ENCODE results near the gene PRRX1.

PRRX1 gene

GRCh38 chr1:170691258-170691657, 27.3 kb downstream of the PRRX1 start:
- no peak for DNase-seq (ENCODE audit: low read depth in 3 of 3)

- no peak for DNase-seq (ENCODE audit: low read depth in 3 of 3)
Measured at GRCh38 chr1:170692866-170693575, 29.1 kb downstream of the PRRX1 start.

GRCh38 chr1:170694172-170694926, 30.4 kb downstream of the PRRX1 start:
- no peak for DNase-seq (ENCODE audit: low read depth in 3 of 3)

GRCh38 chr1:170695955-170696590, 32.1 kb downstream of the PRRX1 start:
- DNase-seq (ENCODE audit: low read depth in 3 of 3): no peak

DNA sequence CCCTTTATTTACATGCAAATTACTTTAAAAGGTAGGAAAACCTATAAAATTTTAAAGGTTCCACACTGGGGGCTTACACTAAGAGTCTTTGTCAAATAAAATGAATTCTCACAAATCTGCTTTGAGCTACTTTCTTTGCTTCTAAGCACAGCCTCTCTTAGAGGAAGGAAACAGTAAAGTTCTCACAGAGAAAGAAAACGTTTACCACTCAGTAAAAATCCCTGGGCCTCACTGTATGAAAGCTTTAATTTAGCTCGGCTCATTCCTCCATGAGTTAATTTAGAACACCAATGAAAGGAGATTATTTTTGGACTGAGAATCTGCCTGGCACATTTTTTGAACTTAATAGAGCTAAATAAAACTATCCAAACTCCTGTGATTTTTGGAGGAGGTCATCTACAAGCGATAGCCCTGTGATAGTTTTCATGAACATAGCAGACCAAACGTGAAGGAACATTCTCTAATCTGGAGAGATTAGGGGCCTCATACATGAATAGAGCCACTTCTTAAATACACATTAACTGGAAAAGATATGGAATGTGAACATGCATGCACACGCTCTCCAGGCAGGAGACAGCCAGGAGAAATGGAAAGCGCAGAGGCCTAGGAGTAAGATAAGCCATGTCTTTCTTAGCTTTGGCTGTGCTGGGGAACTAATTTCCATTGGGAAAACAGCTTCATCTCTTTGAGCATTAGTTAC, 32.8 kb downstream of the PRRX1 start:
- DNase-seq (ENCODE audit: low read depth in 3 of 3): no peak

- no peak for DNase-seq (ENCODE audit: low read depth in 3 of 3)
Measured at GRCh38 chr1:170697316-170697715, 33.4 kb downstream of the PRRX1 start.

GRCh38 chr1:170698301-170699275, 34.7 kb downstream of the PRRX1 start:
- no peak for DNase-seq (ENCODE audit: low read depth in 3 of 3)

- DNase-seq (ENCODE audit: low read depth in 3 of 3): no peak
Measured at GRCh38 chr1:170699696-170700095, 35.8 kb downstream of the PRRX1 start.

GRCh38 chr1:170700842-170701615, 37.1 kb downstream of the PRRX1 start:
- DNase-seq (ENCODE audit: low read depth in 3 of 3): no peak

GRCh38 chr1:170701962-170702361, 38.0 kb downstream of the PRRX1 start:
- DNase-seq (ENCODE audit: low read depth in 3 of 3): no peak

GRCh38 chr1:170703591-170703990, 39.7 kb downstream of the PRRX1 start:
- no peak for DNase-seq (ENCODE audit: low read depth in 3 of 3)

- DNase-seq (ENCODE audit: low read depth in 3 of 3): no peak
Measured at GRCh38 chr1:170704256-170704655, 40.3 kb downstream of the PRRX1 start.

DNA sequence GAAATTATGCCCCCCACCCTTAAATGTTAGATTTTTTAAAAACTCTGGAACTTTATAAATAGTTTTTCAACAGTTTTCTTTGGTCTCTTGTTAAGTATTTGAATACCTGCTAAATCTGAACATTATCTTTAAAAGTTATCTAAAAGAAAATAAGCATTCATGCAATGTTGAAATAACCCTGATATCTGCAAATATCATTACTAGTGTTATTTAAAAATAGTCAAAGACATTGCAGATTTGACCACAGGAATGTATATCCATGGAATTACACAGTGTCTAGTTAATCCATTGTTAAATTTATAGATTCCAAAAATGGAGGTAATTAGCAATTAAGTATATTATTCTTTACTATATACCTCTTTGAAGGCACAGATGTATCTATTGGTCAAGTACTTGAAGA, 42.0 kb downstream of the PRRX1 start:
- no peak for DNase-seq (ENCODE audit: low read depth in 3 of 3)

DNA sequence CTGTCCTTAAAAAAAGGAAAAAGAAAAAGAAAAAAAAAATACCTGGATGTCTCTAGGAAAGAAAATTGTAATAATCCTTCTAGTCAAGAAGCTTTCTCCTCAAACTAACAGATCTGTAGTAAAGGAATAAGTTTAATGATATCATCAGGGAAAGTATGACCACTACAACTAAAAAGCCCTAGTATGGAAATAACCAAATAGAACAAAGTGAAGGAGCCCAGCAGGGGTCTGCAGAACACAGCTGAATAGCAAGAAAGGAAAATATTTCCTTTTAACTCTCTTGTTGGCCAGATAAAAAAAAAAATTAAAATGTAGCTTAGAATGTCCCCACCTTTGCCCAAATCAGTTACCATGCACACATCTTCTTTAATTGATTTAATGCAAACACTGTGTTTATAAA, 43.2 kb downstream of the PRRX1 start:
- DNase-seq (ENCODE audit: low read depth in 3 of 3): no peak

- no peak for DNase-seq (ENCODE audit: low read depth in 3 of 3)
Measured at GRCh38 chr1:170707959-170708655, 44.2 kb downstream of the PRRX1 start.

DNA sequence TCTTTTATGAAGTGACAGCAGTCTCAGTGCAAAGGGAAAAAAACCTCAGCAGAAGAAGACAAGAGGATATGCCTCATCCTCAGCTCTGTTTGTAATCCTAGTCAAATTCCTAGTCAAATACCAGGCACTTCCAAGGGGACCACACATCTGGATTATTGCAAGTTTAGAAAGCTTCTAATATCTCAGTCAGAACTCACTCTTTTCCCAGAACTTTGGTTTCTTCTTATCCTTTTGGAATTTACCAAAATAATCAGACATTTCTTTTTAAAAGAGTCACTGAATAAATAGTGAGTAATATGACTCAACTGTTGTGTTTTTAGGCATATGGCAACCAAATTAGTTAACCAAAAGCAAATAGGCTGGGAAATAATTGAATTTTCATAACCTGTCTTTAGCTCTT, 47.8 kb downstream of the PRRX1 start:
- no peak for DNase-seq (ENCODE audit: low read depth in 3 of 3)

DNA sequence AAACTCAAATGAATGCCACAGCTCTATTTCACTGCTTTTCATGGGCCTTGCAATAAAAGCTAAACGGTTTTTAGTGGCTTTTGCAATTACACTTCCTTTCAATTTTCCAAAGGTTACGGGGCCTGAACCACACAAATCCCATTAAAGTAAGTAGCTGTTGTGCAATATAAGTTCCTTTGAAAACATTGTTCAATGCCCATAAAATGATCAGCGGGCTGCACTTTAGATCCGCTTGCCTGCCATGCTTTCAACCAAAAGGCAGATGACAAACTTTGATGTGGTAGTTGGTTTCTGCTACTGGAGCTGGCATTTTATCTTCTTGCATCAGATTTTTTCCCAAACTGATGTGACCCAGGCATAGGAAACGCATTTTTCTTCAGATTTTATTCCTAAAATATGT, 50.2 kb downstream of the PRRX1 start:
- no peak for DNase-seq (ENCODE audit: low read depth in 3 of 3)

DNA sequence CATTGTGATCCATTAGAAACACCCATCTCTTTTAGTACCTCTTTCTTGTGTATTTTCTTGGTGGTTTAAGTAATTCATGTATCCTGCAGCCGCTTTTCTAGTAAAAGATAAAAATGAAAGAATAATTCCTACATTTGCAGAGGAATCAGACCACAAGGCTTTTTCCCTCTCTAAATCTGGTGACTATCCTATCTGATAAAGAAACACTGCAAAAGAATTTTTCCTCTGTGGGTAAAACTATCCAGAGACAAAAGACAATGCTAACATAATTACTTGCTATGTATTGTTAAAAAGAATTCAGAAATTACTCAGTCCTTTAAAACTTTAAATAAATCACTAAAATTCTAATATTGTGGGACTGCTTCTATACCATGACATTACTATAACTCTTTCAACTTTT, 51.0 kb downstream of the PRRX1 start:
- DNase-seq (ENCODE audit: low read depth in 3 of 3): no peak

- no peak for DNase-seq (ENCODE audit: low read depth in 3 of 3)
Measured at GRCh38 chr1:170716835-170717429, 53.0 kb downstream of the PRRX1 start.
